Gastroesophageal sphincter (tissue), 3 donors: ENCODE data around the gene PRSS3.

Experiments
- POLR2A ChIP-seq, 2 donors: fragments of 450-650 bp; IDR thresholded peaks; one replicate each; pipeline ENCODE4 v1.6.1; 2017; ENCODE audit warnings: antibody characterized with exemption in 2 of 2, mild to moderate bottlenecking in 2 of 2, moderate library complexity in 1 of 2
- TF ChIP-seq, protein P1 (sequence below), 4 experiments: fragments of 200-600 bp in 2 of 4; fragments of 450-650 bp in 2 of 4; sonication (generic) in 1 of 4; IDR thresholded peaks; one replicate each; pipeline ENCODE4 v1.5.1; 2017 to 2019; ENCODE audit warnings: antibody characterized with exemption in 4 of 4, mild to moderate bottlenecking in 2 of 4, moderate library complexity in 2 of 4

DNA sequence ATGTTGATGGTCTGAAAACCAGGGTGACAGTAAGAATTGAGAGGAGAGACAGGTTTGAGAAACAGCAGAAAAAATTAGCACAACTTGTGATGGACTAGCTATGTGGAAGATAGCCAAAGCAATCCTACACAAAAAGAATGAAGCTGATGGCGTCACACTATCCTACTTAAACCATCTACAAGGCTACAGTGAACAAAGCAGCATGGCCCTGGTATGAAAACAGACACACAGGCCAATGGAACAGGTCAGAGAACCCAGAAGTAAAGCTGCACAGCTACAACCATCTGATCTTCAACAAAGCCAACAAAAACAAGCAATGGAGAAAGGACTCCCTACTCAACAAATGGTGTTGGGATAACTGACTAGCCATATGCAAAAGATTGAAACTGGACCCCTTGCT is 14.1 kb downstream of the PRSS3 start:
- TF ChIP-seq, protein P1, sequence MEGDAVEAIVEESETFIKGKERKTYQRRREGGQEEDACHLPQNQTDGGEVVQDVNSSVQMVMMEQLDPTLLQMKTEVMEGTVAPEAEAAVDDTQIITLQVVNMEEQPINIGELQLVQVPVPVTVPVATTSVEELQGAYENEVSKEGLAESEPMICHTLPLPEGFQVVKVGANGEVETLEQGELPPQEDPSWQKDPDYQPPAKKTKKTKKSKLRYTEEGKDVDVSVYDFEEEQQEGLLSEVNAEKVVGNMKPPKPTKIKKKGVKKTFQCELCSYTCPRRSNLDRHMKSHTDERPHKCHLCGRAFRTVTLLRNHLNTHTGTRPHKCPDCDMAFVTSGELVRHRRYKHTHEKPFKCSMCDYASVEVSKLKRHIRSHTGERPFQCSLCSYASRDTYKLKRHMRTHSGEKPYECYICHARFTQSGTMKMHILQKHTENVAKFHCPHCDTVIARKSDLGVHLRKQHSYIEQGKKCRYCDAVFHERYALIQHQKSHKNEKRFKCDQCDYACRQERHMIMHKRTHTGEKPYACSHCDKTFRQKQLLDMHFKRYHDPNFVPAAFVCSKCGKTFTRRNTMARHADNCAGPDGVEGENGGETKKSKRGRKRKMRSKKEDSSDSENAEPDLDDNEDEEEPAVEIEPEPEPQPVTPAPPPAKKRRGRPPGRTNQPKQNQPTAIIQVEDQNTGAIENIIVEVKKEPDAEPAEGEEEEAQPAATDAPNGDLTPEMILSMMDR (IDR thresholded peaks at IDR 0.05), result no peak
- no peak for TF ChIP-seq POLR2A (IDR thresholded peaks at IDR 0.05)
